BE2C (cell line): ENCODE data around the gene ALDOC.

Experiments used
- DNase-seq: peaks from one replicate; pipeline ENCODE4 v3.0.0-alpha.2; 2020
- H3K27me3 ChIP-seq: fragments of 250-450 bp; sonication (Bioruptor Pico); 2 replicates; pipeline ENCODE4 v1.5.1; 2020; ENCODE audit warnings: mild to moderate bottlenecking
- H3K36me3 ChIP-seq: fragments of 250-450 bp; sonication (Bioruptor Pico); 2 replicates; pipeline ENCODE4 v1.5.1; 2020; ENCODE audit warnings: mild to moderate bottlenecking
- H3K4me1 ChIP-seq: fragments of 250-450 bp; sonication (Bioruptor Pico); 2 replicates; pipeline ENCODE4 v1.5.1; 2020
- H3K4me3 ChIP-seq: 2 replicates; pipeline ENCODE4 v1.5.1; 2011; ENCODE audit warnings: low read depth, low read length
- H3K9me3 ChIP-seq: fragments of 250-450 bp; sonication (Bioruptor Pico); 2 replicates; pipeline ENCODE4 v1.5.1; 2020
- TF ChIP-seq, protein P1 (sequence below): IDR thresholded peaks from 2 replicates; pipeline ENCODE4 v1.5.1; 2012; ENCODE audit warnings: mild to moderate bottlenecking, low read depth, low read length

ALDOC gene

DNA sequence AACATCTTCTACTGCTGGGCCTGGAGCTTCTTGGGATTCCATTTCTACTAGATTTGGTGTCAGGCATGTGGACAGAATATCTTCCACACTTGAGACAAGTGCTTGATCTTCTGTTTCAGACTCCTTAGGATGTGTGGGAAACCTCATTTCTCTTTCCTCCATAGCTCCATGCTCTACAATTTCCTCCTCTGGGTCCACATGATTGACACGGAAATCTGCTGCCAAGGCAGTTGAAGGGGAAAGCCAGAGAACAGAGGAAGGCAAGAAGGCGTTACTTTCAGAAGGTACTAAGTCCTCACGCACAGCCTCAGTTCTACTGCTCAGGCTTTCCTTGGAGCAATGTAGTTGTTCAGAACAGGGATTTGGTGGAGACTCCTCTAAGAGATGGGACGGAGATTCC lies 15.6 kb upstream of the ALDOC start:
- Histone ChIP-seq H3K9me3 (no peaks in the 10 kb centered on the region), H3K36me3 (peaks cover 23% of the 10 kb centered on the region), H3K27me3 (no peaks in the 10 kb centered on the region), H3K4me1 (no peaks in the 10 kb centered on the region), H3K4me3 (no peak overlapping the region)
- TF ChIP-seq, protein P1, sequence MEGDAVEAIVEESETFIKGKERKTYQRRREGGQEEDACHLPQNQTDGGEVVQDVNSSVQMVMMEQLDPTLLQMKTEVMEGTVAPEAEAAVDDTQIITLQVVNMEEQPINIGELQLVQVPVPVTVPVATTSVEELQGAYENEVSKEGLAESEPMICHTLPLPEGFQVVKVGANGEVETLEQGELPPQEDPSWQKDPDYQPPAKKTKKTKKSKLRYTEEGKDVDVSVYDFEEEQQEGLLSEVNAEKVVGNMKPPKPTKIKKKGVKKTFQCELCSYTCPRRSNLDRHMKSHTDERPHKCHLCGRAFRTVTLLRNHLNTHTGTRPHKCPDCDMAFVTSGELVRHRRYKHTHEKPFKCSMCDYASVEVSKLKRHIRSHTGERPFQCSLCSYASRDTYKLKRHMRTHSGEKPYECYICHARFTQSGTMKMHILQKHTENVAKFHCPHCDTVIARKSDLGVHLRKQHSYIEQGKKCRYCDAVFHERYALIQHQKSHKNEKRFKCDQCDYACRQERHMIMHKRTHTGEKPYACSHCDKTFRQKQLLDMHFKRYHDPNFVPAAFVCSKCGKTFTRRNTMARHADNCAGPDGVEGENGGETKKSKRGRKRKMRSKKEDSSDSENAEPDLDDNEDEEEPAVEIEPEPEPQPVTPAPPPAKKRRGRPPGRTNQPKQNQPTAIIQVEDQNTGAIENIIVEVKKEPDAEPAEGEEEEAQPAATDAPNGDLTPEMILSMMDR, result no peak
- no peak for DNase-seq

DNA sequence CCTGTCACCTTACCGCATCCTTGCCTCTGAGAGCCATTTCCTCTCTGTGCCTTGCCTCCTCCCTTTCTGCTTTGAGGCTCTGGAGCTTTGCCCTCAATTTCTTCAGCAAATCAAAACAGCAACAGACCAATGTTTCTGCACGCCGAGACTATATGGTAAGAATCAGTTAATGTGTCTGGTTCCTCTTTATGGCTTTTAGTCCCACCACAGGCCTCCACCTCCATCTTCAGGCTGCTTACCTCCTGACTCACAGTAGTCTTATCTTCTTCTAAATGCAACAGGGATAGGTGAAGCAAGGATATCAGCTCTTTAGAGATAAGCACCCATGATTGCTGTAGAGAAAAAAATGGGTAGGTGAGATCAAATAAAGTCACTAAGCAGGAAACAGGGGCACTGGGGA lies 9.2 kb upstream of the ALDOC start:
- TF ChIP-seq, protein P1, result no peak
- no peaks in the 10 kb centered on the region for H3K9me3 ChIP-seq
- no peak overlapping the region for H3K4me3 ChIP-seq
- H3K4me1 ChIP-seq, result no peaks in the 10 kb centered on the region
- no peaks in the 10 kb centered on the region for H3K27me3 ChIP-seq
- peaks cover 33% of the 10 kb centered on the region for H3K36me3 ChIP-seq
- no peak for DNase-seq

DNA sequence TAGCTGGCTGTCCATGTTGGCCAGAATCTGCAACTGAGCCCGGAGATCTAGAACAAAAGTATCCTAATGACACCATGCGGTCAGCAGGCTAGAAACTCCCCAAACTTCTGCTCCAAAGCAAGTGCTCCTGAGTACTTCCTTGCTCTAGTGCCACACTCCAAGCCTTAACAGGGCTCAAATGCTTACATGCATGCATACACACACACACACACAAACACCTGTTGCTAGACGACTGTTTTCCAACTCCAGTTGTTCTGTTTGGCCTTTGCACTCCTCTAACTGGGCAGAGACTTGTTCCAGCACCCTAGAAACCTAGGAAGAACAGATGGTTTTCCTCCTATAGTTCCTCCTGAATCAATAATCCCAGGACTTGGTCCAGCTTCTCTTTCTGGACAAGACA lies 7.7 kb upstream of the ALDOC start:
- H3K9me3 ChIP-seq, result no peaks in the 10 kb centered on the region
- DNase-seq, result no peak
- H3K36me3 ChIP-seq, result peaks cover 30% of the 10 kb centered on the region
- H3K4me3 ChIP-seq, result no peak overlapping the region
- no peaks in the 10 kb centered on the region for H3K27me3 ChIP-seq
- no peaks in the 10 kb centered on the region for H3K4me1 ChIP-seq
- TF ChIP-seq, protein P1, result no peak

DNA sequence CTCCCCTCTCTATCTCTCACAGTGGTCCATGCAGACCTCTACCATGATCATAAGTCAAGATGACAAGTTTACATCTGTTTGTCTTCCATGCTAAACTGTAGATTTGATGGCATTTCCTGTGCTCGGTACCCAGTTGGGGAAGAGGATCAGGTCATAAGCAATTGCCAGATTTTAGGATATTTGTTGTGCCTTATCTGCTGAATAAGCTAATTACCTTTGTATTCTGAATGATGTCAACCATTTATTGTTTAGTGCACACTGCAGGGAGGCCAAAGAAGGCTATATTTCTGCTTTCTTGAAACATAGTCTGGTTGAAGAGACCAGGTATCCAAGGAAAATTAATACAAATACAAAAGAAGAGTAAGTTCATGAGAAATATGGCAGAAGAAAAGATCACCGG lies 5.8 kb upstream of the ALDOC start:
- no peaks in the 10 kb centered on the region for H3K27me3 ChIP-seq
- H3K9me3 ChIP-seq, result no peaks in the 10 kb centered on the region
- DNase-seq, result no peak
- H3K36me3 ChIP-seq, result peaks cover 40% of the 10 kb centered on the region
- H3K4me1 ChIP-seq, result no peaks in the 10 kb centered on the region
- TF ChIP-seq, protein P1, result no peak
- no peak overlapping the region for H3K4me3 ChIP-seq

DNA sequence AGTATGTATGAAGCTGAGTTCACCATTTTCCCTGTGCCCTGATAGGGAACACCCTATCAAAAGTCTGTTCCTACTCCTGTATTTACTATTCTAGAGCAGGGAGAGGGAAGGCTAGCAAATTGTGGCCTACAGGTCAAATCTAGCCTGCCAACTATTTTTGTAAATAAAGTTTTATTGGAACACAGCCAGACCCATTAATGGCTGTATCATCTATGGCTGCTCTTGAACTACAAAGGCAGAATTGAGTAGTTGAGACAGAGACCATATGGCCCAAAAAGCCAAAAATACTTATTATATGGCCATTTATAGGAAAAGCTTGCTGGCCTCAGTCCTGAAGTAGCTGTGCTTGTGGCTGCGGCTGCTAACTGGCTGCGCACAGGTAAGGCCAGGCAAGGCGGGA lies 4.3 kb upstream of the ALDOC start:
- Histone ChIP-seq H3K9me3 (no peaks in the 10 kb centered on the region), H3K4me1 (peaks cover 7% of the 10 kb centered on the region), H3K4me3 (no peak overlapping the region), H3K27me3 (no peaks in the 10 kb centered on the region), H3K36me3 (peaks cover 37% of the 10 kb centered on the region)
- no peak for DNase-seq
- TF ChIP-seq, protein P1, result no peak

DNA sequence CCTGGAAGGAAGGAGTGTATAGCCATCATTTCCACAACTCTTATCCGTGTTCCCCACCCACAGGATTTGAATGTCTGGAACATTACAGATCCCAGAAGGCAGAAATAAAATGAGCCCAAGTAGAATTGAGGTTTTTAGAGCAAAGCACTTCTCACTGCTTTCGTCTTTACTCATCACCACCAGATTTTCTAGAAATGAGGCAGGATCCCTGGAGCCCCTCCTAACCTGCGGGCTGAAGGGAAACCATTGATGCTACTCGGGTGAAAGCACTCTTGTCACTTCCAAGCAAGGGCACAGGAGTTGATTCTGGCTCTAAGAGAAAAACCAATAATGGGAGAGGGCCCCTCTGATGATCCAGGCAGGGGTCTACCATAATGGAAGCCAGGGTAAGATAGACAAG lies 2.8 kb upstream of the ALDOC start:
- TF ChIP-seq, protein P1, result no peak
- no peaks in the 10 kb centered on the region for H3K27me3 ChIP-seq
- H3K36me3 ChIP-seq, result peaks cover 27% of the 10 kb centered on the region
- H3K9me3 ChIP-seq, result no peaks in the 10 kb centered on the region
- no peak overlapping the region for H3K4me3 ChIP-seq
- no peak for DNase-seq
- H3K4me1 ChIP-seq, result peaks cover 12% of the 10 kb centered on the region
